A172 (cell line): Measurements from ENCODE around the gene PDRG1. TPM values are rescaled to one million over a fixed set of nuclear protein-coding genes. Genes with fewer than 3 reads are reported as not detected.
"Not testable (repeated sequence)": the region's sequence is repeated elsewhere in the genome, so short reads cannot be mapped to it uniquely, and the experiment has no call there.

Experiments used
- DNase-seq: peaks from one replicate; pipeline ENCODE4 v3.0.0-alpha.2; 2015; ENCODE audit warnings: low spot score
- total RNA-seq: library from RNA; depleted of rRNA; stranded (reverse); fragments of >200 nt; shearing (Covaris generic); gene quantifications from 2 replicates; pipeline ENCODE4 v1.2.3, GENCODE V29; 2014

The PDRG1 gene
- total RNA-seq, 1 experiment from 2014 or later: 7.9 TPM

GRCh38 chr20:31966991-31967655 is 15.3 kb upstream of the PDRG1 start:
- DNase-seq: no peak

DNA sequence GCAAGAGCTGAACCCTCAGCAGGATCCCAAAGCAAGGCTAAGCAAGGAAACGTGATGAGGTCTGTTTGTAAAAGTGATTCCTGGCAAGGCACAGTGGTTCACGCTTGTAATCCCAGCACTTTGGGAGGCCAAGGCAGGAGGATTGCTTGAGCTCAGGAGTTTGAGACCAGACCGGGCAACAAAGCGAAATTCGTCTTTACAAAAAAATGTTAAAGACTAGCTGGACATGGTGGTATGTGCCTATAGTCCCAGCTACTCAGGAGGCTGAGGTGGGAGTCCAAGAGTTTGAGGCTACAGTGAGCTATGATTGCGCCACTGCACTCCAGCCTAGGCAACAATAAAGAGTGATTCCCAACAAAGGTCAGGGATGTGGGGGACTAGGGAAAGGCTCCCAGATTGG is 12.0 kb upstream of the PDRG1 start:
- no peak for DNase-seq

DNA sequence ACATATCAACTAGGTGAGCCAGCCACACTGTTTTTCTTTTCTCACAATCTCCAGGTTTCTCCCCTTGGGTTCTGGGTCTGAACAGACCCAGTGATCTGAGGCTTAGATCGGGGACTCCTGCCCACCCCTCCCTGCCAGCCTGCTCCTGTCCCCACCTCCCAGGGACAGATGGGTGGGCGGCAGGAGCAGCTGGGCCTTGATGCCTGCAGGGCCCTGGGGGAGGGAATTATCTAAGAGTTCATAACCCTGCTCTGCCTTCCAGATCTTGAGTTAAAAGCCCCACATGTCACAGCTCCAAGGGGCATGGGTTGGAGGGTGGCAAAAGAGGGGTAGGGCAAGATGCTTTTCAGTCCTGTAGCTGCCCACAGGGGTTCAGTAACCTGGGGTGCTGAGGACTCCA is 10.9 kb upstream of the PDRG1 start:
- DNase-seq: no peak

- no peak for DNase-seq
Measured at GRCh38 chr20:31956556-31957526, 5.0 kb upstream of the PDRG1 start.

GRCh38 chr20:31954500-31954899 is 2.7 kb upstream of the PDRG1 start:
- DNase-seq: no peak

DNA sequence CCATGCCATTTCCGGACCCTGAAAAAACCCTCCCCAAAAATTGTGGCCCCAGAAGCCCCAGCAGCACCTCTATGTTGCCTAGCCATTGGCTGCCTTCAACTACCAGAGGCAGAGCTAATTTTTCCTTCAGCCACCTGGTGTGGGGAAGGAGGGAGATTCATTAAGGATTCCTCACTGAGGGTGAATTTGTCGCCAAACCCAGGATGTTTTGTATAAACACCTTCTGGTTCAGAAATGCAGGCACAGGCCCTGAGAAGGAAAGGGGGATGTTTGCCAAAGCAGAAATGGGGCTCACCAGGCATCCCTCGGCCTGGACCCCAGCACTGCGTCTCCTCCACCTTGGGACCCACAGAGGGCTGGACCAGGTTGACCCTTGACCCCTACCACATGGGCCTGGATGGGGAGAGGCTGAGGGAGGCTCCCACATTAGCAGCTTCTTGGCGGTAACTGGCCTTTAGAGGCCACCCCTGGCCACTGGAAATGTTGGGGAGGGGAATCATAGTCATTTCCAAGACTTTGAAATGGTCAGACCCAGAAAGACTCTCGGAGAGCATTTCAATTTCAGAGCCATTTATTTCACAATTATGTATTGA is 1.8 kb upstream of the PDRG1 start:
- DNase-seq: no peak

- DNase-seq: no peak
Measured at GRCh38 chr20:31951203-31951529, 680 bp downstream of the PDRG1 start.

GRCh38 chr20:31949877-31950646 is 1.8 kb downstream of the PDRG1 start:
- DNase-seq: no peak

DNA sequence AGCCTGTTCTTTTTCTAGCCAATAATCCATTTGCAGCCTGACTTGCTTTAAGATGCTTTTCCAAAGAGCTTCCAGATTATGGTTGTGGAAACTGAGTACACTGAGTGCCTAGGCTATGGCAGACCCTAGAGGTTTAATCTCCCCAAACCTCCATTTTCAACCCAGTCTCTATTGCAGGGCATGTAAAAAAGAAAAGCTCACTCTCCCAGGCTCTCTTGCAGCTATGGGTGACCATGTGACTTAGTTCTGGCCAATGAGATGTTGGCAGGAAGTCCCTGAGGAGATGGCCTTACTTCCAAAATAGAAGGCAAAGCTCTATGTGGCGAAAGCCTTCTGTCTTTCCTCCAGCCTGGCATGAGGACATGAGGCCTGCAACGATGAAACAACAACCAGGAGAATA is 3.8 kb downstream of the PDRG1 start:
- DNase-seq: no peak

DNA sequence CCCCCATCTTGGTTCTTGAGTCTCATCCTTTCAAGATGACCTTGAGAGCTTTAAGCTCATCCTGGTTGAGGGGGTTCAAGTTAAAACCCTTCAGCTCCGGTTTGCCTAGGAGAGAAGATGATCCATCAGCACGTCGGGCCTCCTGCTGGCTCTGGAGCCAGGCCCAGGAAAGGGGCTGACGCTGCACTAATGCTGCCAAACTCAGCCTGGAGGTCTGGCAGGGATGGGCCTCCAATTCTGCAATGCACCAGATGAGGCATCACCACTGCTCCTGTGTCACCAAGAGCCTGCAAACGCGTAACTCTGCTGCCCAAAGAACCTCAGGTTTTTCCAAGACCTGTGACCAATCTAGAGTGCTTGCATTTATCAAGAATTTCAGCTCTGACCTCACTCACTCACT is 6.1 kb downstream of the PDRG1 start:
- no peak for DNase-seq

GRCh38 chr20:31945319-31945718 is 6.5 kb downstream of the PDRG1 start:
- DNase-seq: no peak

DNA sequence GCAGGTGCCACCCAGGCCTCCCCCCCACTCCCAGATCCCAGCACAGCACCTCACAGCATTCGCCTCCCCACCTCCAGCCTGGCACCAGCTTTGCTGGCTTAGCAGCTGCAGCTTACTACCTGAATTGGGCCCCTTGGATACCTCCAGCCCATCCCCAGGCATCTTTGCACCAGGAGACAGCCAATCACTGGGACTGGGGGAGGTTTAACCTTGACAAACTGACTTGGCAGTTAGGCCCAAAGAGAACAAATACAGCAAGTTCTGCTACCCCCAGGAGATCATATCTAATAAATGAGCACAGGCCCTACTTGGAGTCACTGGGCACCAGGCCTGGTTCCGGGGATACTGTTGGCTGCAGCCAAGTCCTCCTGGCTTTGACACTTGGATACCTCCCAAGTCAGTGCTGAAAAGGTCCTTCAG is 8.8 kb downstream of the PDRG1 start:
- DNase-seq: no peak

DNA sequence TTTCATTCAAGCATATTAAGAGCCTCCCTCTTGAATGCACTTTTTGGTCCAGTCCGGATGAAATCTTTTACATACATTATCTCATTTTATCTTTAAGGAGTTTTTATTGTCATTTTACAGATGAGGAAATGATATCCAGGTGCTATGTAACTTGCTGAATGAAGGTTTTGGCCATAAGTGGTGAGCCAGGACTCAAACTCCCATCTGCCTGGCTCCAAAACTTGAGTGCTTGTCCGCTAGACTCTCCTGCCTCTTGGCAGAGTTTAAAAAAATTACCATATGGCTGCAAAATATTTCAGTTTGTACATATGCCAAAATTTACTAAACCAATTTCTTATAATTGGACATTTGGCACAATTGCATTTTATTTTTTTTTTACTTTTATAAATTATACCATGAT is 12.2 kb downstream of the PDRG1 start:
- DNase-seq: no peak

DNA sequence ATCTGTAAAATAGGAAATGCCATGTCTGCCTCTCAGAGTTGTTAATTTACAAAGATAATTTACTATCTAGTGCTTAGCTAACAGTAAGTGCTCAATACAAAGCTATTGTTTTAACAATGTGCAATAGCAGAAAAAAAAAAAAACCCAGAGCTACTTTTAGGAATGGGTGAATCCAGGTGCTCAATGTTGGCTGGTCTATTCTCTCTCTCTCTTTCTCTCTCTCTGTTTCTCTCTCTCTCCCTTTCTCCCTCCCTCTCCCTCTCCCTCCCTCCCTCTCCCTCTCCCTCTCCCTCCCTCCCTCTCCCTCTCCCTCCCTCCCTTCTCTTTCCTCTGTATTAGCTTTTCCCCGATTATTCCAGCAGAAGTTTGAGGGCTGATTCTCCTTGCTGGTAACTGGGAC is 14.0 kb downstream of the PDRG1 start:
- no peak for DNase-seq

DNA sequence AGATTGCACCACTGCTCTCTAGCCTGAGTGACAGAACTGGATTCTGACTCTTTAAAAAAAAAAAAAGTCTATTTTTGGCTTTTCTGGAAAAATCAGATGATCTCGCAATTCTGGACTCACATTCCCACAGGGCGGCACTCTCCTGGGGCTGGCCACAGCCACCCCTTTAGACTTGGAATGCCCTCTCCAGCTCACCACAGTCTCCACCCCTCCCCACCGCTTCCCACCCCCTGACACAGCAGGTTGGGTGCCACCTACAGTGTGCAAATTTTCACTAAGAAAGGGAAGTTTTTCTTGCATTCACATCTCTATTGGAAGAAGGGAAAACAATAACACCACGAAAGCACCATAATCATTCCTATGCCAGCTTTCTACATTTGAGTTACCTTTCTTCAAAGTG is 15.4 kb downstream of the PDRG1 start:
- peak; percentile 16 for DNase-seq

DNA sequence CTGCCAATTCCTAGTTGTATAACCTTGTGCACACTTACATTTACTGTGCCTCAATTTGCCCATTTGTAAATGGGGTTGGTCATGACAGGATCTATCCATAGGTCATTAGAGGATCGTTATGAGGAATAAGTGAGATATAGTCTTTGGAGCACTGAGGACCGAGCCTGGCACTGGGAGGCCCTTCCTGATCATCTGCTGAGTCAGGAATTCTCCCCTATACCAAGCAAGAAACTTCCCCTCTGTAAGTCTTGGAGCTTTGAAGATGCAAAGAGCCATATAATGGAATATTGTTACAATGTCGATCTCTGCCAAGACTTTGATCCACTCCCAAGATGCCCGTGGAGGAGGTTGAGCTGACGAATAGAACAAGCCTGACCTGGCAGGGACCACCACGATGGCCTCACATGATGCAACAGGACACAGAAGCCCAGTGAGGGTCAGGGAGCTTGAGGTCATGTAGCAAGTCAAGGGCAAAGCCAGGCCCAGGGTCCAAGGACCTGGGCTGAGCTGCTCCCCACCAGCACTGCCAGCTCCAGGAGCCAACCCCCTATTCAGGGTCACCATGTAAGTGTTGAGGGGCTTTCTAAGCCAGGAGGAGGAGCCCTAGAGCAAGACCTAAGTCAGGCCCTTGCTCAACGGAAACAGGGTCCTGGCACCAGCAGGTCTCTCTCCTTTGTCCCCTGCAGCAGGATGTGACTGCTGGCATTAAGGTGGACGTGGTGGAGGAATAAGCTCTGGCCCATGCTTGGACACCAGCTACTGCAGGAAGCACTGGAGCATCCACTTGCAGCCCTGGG is 16.7 kb downstream of the PDRG1 start:
- DNase-seq: no peak

- no peak for DNase-seq
Measured at GRCh38 chr20:31934491-31934890, 17.4 kb downstream of the PDRG1 start.

DNA sequence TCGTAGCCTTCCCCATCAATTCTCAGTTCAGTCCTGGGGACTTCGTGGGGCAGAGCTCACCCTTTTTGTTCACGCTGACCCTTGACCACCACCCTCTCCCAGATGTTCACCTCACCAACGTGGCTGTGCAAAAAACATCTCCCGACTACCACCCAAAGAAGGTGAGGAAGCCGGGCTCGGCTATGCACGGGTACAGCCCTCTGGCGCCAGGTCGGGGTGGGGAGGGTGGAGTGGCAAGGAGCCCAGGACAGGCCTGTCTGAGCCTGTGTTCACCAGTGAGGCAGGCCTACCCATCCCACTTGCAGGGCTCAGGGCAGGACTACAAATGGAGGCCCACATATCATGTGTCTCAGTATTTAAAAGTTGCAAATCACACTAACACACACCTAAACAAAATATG is 18.1 kb downstream of the PDRG1 start:
- no peak for DNase-seq

DNA sequence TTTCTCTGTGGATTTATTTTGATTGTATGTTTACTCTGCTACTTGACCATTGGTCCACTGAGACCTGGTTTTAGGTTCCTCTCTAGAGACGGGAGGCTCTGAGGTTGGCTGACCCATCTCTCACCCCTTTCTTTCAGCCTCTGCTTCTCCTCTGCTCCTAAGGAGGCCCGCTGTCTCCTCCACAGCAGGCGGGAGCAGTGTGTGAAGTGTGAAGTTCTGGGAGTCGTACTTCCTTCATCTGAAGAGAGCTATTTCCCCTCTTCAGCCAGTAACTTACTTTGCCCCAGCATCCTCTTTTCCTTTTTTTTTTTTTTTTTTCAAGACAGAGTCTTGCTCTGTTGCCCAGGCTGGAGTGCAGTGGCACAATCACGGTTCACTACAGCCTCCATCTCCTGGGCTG is 21.1 kb downstream of the PDRG1 start:
- DNase-seq: no peak

DNA sequence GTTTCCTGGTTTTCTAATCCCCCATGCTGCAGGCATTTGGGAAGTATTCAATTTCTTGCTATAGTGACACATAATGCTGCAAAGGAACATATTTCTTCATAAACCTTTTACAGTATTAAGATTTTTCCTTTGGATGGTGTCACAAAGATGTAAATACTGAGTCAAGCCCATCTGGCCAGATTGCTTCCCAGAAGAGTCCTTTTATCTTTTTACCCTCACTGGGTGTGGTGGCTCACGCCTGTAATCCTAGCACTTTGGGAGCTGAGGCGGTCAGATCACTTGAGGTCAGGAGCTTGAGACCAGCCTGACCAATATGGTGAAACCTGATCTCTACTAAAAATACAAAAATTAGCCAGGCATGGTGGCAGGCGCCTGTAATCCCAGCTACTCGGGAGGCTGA is 22.2 kb downstream of the PDRG1 start:
- not testable (repeated sequence) for DNase-seq

- DNase-seq: no peak
Measured at GRCh38 chr20:31927627-31928159, 24.2 kb downstream of the PDRG1 start.
